HL-60 (cell line): ENCODE results near the gene LRRC7.

Experiments
- DNase-seq, 2 experiments: peaks; one replicate each; pipeline ENCODE4 v3.0.0-alpha.2; 2010 to 2020; ENCODE audit warnings: low read depth in 1 of 2, low spot score in 1 of 2
- H3K27ac ChIP-seq: fragments of 250-450 bp; sonication (Bioruptor Pico); replicated peaks from 2 replicates; pipeline ENCODE4 v1.5.1; 2020; ENCODE audit warnings: mild to moderate bottlenecking, moderate library complexity
- H3K27me3 ChIP-seq: fragments of 250-450 bp; sonication (Bioruptor Pico); 2 replicates; pipeline ENCODE4 v1.5.1; 2021; ENCODE audit warnings: mild to moderate bottlenecking, moderate library complexity; ENCODE audit not compliant: insufficient read depth, poor library complexity, severe bottlenecking
- H3K4me3 ChIP-seq: replicated peaks from 2 replicates; pipeline ENCODE4 v1.5.1; 2011; ENCODE audit warnings: mild to moderate bottlenecking, control low read depth, low read length; ENCODE audit not compliant: insufficient read depth
- GABPA ChIP-seq: IDR thresholded peaks from 2 replicates; pipeline ENCODE4 v1.6.1; 2012; ENCODE audit warnings: low read depth
- POLR2AphosphoS5 ChIP-seq: IDR thresholded peaks from 2 replicates; pipeline ENCODE4 v1.6.1; 2012; ENCODE audit warnings: low read depth
- SPI1 ChIP-seq: IDR thresholded peaks from 2 replicates; pipeline ENCODE4 v1.6.1; 2012; ENCODE audit warnings: low read depth, mild to moderate bottlenecking, borderline replicate concordance
- TF ChIP-seq, protein P1 (sequence below): IDR thresholded peaks from one replicate; pipeline ENCODE4 v1.5.1; 2011; ENCODE audit warnings: low read length, control low read depth, inconsistent platforms; ENCODE audit not compliant: insufficient read depth
- TF ChIP-seq, protein P2 (sequence below): IDR thresholded peaks from 2 replicates; pipeline ENCODE4 v1.6.1; 2012; ENCODE audit warnings: low read depth; ENCODE audit not compliant: insufficient replicate concordance

LRRC7 gene

DNA sequence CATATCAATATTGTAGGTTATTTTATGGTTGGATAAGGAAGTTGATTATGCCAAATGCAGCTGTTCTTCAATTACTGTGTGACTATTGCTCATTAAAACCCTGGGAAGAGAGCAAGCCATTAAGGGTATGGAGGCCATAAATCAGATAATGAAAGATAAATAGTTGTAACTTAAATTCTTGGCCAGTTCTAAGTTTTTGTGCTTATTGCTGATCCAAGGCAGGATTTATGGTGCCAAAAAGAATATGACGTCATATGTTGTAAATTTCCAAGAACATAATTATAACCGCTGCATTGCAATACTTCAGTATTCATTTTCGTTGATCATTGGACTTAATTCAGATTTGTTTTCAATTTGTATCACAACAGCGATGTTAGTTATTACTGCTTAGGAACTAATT, 426.1 kb downstream of the LRRC7 start:
- Histone ChIP-seq H3K4me3 (no peak overlapping the region), H3K27me3 (no peaks in the 10 kb centered on the region), H3K27ac (no peak overlapping the region)
- DNase-seq, result no peak
- TF ChIP-seq, protein P1, sequence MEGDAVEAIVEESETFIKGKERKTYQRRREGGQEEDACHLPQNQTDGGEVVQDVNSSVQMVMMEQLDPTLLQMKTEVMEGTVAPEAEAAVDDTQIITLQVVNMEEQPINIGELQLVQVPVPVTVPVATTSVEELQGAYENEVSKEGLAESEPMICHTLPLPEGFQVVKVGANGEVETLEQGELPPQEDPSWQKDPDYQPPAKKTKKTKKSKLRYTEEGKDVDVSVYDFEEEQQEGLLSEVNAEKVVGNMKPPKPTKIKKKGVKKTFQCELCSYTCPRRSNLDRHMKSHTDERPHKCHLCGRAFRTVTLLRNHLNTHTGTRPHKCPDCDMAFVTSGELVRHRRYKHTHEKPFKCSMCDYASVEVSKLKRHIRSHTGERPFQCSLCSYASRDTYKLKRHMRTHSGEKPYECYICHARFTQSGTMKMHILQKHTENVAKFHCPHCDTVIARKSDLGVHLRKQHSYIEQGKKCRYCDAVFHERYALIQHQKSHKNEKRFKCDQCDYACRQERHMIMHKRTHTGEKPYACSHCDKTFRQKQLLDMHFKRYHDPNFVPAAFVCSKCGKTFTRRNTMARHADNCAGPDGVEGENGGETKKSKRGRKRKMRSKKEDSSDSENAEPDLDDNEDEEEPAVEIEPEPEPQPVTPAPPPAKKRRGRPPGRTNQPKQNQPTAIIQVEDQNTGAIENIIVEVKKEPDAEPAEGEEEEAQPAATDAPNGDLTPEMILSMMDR, result no peak
- TF ChIP-seq SPI1, result no peak
- TF ChIP-seq, protein P2, sequence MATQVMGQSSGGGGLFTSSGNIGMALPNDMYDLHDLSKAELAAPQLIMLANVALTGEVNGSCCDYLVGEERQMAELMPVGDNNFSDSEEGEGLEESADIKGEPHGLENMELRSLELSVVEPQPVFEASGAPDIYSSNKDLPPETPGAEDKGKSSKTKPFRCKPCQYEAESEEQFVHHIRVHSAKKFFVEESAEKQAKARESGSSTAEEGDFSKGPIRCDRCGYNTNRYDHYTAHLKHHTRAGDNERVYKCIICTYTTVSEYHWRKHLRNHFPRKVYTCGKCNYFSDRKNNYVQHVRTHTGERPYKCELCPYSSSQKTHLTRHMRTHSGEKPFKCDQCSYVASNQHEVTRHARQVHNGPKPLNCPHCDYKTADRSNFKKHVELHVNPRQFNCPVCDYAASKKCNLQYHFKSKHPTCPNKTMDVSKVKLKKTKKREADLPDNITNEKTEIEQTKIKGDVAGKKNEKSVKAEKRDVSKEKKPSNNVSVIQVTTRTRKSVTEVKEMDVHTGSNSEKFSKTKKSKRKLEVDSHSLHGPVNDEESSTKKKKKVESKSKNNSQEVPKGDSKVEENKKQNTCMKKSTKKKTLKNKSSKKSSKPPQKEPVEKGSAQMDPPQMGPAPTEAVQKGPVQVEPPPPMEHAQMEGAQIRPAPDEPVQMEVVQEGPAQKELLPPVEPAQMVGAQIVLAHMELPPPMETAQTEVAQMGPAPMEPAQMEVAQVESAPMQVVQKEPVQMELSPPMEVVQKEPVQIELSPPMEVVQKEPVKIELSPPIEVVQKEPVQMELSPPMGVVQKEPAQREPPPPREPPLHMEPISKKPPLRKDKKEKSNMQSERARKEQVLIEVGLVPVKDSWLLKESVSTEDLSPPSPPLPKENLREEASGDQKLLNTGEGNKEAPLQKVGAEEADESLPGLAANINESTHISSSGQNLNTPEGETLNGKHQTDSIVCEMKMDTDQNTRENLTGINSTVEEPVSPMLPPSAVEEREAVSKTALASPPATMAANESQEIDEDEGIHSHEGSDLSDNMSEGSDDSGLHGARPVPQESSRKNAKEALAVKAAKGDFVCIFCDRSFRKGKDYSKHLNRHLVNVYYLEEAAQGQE, result no peak
- TF ChIP-seq POLR2AphosphoS5, result no peak
- TF ChIP-seq GABPA, result no peak

DNA sequence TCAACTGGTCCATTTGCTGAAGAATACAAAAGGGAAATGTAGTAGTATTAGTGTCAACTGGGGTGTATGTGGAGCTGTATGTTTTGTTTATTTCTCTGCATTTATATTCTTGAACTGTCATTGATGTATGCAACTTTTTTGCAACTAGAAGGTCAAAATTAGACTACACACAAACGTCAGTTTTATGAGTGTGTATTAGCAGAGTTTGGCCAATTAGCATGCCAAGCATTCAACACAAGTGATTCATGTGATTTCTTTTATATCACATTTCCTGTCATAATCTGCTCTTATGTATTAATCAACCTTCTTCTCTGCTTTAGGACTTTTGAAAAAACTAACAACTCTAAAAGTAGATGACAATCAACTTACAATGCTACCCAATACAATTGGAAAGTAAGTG, 426.5 kb downstream of the LRRC7 start:
- H3K27me3 ChIP-seq, result no peaks in the 10 kb centered on the region
- DNase-seq, result no peak
- no peak overlapping the region for H3K4me3 ChIP-seq
- TF ChIP-seq POLR2AphosphoS5, result no peak
- TF ChIP-seq GABPA, result no peak
- TF ChIP-seq SPI1, result no peak
- TF ChIP-seq, protein P1, result no peak
- H3K27ac ChIP-seq, result no peak overlapping the region

DNA sequence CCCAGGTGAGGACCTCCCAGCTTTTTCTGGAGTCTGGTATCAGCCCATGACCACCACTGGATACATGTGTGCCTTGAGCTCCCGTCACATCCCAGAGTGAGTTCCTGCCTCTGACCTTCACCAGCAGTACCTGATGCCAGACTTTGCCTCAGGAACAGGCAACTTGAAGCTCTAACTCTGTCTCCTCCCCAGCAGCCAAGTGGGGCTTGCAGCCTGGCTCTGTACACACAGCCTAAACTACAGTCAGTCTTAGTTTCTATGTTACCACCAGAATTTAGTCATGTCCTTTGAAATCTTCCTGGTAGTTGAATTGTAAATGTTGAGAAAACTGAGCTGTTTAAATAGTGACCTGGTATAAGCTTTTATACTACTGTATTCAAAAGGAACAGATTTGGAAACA, 431.1 kb downstream of the LRRC7 start:
- Histone ChIP-seq H3K27ac (no peak overlapping the region), H3K27me3 (no peaks in the 10 kb centered on the region), H3K4me3 (no peak overlapping the region)
- TF ChIP-seq, protein P1, result no peak
- no peak for TF ChIP-seq GABPA
- no peak for TF ChIP-seq POLR2AphosphoS5
- DNase-seq, result no peak

DNA sequence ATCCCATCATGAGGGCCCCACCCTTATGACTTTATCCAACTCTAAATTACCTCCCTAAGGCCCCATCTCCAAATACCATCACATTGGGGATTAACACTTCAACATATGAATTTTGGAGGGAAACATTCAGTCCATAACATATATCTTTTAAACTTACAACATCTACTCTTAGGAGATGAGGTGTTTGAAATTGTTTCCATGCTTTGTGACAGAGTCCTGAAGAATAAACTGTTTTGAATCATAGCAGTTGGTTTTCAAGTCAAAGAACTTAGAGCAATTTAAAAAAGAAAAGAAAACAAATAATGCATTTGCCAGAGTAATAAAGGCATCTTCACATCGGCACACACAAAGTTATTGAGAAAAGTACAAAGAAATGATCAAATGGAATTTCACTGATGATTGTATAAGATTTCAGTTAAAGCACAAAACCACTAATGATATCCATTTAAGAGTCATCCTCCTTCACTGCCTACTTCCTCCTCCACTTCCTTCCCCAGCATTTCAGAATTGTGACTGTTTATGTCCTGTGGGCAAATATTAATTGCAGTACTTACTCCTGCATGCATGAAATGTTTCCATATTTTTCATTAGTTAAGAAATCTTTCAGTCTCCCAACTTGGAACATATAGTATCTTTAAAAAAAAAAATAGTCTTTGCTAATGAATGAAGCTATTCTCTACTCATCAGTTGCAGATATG, 435.6 kb downstream of the LRRC7 start:
- H3K27ac ChIP-seq, result no peak overlapping the region
- no peak overlapping the region for H3K4me3 ChIP-seq
- H3K27me3 ChIP-seq, result no peaks in the 10 kb centered on the region
- DNase-seq, result no peak
- TF ChIP-seq GABPA (no peak), SPI1 (peak; percentile 87)

DNA sequence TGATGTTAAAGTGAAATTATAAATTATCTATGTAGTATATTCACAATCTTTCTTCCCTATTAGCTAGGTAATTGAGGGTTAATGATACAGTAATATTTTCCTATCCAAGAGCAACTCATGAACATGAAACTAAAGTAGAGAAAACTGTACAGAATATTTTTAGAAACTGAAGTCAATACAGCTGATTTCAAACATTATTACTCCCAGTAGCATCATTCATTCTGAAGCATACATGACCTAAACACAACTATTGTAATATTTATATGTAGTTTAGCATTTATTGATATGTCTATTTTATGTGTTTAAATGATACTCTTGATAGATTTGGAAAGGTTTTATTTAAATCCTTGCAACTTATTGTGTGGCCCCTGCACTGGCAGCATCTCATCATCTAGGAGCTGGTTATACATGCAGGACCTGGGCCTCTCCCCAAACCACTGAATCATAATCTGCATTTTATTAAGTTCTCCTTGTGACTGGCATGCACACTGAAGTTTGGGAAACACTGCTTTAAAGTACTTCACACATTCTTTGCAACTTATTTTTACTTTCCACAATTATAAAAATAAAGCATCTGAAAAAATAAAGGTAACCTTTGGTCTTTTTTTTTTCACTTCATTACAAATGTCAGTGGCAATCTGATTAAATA, 437.8 kb downstream of the LRRC7 start:
- Histone ChIP-seq H3K4me3 (no peak overlapping the region), H3K27ac (no peak overlapping the region), H3K27me3 (no peaks in the 10 kb centered on the region)
- no peak for DNase-seq
- TF ChIP-seq GABPA (no peak), SPI1 (no peak), POLR2AphosphoS5 (no peak)
- TF ChIP-seq, protein P2, result no peak
- TF ChIP-seq, protein P1, result no peak
